HFFc6 (cell line): ENCODE data around the gene ECM1. TPM values are rescaled to one million over a fixed set of nuclear protein-coding genes. Genes with fewer than 3 reads are reported as not detected.

Experiments
- DNase-seq: peaks from one replicate; pipeline ENCODE4 v3.0.0-alpha.2; 2018
- H3K27ac Mint-ChIP-seq: 2 replicates; pipeline ENCODE4 v1.8.0; 2020; ENCODE audit warnings: mild to moderate bottlenecking, mixed read lengths
- H3K27me3 Mint-ChIP-seq: 2 replicates; pipeline ENCODE4 v1.8.0; 2021; ENCODE audit warnings: mild to moderate bottlenecking, moderate library complexity, mixed read lengths; ENCODE audit not compliant: insufficient read depth
- H3K36me3 Mint-ChIP-seq: 2 replicates; pipeline ENCODE4 v1.8.0; 2021; ENCODE audit warnings: low read depth, mixed read lengths
- H3K4me1 Mint-ChIP-seq: 2 replicates; pipeline ENCODE4 v1.8.0; 2020; ENCODE audit warnings: low read depth, mixed read lengths
- H3K4me3 Mint-ChIP-seq: 2 replicates; pipeline ENCODE4 v1.8.0; 2020; ENCODE audit warnings: mild to moderate bottlenecking, moderate library complexity, mixed read lengths
- H3K9me3 Mint-ChIP-seq: 2 replicates; pipeline ENCODE4 v1.8.0; 2020; ENCODE audit warnings: mild to moderate bottlenecking, mixed read lengths
- CTCF ChIP-seq: fragments of 200-600 bp; sonication (generic); IDR thresholded peaks from 2 replicates; pipeline ENCODE4 v1.5.0; 2021; ENCODE audit warnings: antibody characterized with exemption, mild to moderate bottlenecking
- total RNA-seq, 6 experiments: library from RNA; stranded (reverse); fragmentation: NEBNext Ultra II Directional; extraction: Animal tissue kit (Norgen Biotek cat#: 25700); gene quantifications; 2 replicates in 1 of 6; 3 replicates in 5 of 6; pipeline ENCODE4 v1.2.3, GENCODE V29; 2021

ECM1 gene
- total RNA-seq, 6 experiments from 2014 or later = 30.8 to 52.0 (median 46.5) TPM

DNA sequence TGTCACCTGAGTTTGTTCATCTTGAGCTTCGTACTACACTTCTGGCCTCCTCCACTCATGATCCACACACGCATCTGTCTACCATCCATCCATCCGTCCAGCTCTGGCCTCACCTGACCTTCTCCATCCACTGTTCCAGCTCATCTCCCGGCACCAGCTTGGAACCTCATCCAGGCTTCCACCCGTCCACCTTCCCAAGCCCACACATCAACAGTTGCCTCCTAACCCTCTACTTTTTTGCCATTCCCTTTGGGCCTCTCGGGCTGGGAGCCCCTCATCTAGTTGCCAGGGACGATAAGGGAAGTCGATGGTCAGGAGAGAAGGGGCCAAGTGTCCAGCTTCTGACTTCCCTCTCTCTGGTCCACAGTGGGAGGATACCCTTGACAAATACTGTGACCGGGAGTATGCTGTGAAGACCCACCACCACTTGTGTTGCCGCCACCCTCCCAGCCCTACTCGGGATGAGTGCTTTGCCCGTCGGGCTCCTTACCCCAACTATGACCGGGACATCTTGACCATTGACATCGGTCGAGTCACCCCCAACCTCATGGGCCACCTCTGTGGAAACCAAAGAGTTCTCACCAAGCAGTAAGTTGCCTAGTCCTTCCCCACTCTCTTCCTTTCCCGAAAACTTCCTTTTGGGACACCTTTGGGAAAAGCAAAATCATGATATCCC is 4.2 kb downstream of the ECM1 start:
- peaks cover 30% of the 10 kb centered on the region for H3K36me3 Mint-ChIP-seq
- H3K4me3 Mint-ChIP-seq = no peak overlapping the region
- DNase-seq = no peak
- no peak overlapping the region for H3K27ac Mint-ChIP-seq
- no peak for TF ChIP-seq CTCF
- no peaks in the 10 kb centered on the region for H3K9me3 Mint-ChIP-seq
- peaks cover 56% of the 10 kb centered on the region for H3K4me1 Mint-ChIP-seq
- H3K27me3 Mint-ChIP-seq = no peaks in the 10 kb centered on the region

DNA sequence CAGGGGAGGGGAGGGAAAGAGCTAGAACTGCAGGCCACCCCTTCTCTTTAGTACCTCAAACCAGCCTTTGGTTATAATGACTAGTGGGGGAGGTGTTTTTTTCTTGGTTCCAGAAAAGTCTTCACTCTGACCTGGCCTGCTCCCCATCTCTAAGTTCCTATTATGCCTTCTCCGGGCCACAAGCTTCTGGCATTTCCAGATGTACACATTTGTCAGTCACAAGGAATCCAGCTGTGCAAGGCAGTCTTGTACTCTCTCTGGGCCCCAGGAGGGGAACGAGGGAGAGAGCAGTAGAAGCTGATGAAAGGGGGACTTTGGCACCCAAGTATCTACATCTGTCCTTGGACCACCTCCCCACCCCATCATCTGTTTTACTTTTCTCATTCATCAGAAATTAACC is 4.9 kb downstream of the ECM1 start:
- Mint-ChIP-seq H3K4me1 (peaks cover 51% of the 10 kb centered on the region), H3K4me3 (no peak overlapping the region), H3K27me3 (no peaks in the 10 kb centered on the region), H3K36me3 (peaks cover 27% of the 10 kb centered on the region), H3K27ac (no peak overlapping the region), H3K9me3 (no peaks in the 10 kb centered on the region)
- no peak for TF ChIP-seq CTCF
- DNase-seq = no peak

DNA sequence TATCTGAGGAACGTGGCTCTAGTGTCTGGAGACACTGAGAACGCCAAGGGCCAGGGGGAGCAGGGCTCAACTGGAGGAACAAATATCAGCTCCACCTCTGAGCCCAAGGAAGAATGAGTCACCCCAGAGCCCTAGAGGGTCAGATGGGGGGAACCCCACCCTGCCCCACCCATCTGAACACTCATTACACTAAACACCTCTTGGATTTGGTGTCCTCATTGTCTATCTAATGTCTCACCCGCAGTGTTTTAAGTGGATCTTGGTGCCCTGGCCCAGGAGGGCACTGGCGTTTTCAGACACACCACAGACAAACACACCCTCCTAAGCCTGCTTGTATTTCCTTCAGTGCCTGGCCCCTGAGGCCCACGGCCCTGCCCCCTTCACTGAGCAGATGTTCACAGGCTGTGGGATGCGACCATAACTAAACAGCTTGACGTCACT is 5.5 kb downstream of the ECM1 start:
- no peak overlapping the region for H3K4me3 Mint-ChIP-seq
- H3K9me3 Mint-ChIP-seq = no peaks in the 10 kb centered on the region
- no peak for DNase-seq
- no peak for TF ChIP-seq CTCF
- no peaks in the 10 kb centered on the region for H3K27me3 Mint-ChIP-seq
- H3K27ac Mint-ChIP-seq = peak overlapping the region; percentile 57; the same call in 1 of the 2 replicates
- peaks cover 45% of the 10 kb centered on the region for H3K4me1 Mint-ChIP-seq
- H3K36me3 Mint-ChIP-seq = peaks cover 27% of the 10 kb centered on the region

DNA sequence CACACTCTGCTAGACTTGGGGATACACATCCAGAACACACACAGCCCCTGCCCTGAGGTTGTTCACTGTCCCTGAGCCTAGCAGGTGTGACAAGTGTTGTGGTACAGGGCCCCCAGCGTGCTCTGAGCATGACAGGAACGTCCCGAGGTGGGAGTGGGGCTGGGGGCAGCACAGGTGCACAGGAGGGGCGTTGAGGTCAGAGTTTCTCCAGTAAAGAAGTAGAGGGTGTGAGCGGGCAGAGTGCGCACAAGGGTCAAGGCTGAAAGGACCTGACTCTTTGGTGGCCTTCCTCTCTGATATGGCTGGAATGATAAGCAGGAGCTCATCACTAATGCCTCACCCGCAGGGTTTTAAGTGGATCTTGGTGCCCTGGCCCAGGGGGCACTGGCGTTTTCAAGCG is 6.4 kb downstream of the ECM1 start:
- Mint-ChIP-seq H3K4me1 (peaks cover 39% of the 10 kb centered on the region), H3K27ac (peak overlapping the region; percentile 67; the same call in 1 of the 2 replicates), H3K4me3 (peak overlapping the region; percentile 89; the same call in 1 of the 2 replicates), H3K36me3 (peaks cover 27% of the 10 kb centered on the region), H3K9me3 (no peaks in the 10 kb centered on the region), H3K27me3 (no peaks in the 10 kb centered on the region)
- DNase-seq = no peak
- TF ChIP-seq CTCF = no peak

- Mint-ChIP-seq H3K27me3 (peaks cover under 1% of the 10 kb centered on the region; the same call in 1 of the 2 replicates), H3K27ac (peak overlapping the region; percentile 67), H3K4me3 (peak overlapping the region; percentile 89), H3K36me3 (peaks cover 27% of the 10 kb centered on the region), H3K9me3 (no peaks in the 10 kb centered on the region), H3K4me1 (peaks cover 39% of the 10 kb centered on the region)
- no peak; the same call in 1 of the 2 replicates for TF ChIP-seq CTCF
- DNase-seq = no peak
These were observed 7.0 kb downstream of the ECM1 start for GRCh38 chr1:150514913-150515327.
